Dendritic cell treated with granulocyte-macrophage colony-stimulating factor and Interleukin-4, amounts not matched to agents 40 ng/mL and 50 ng/mL, for 4 days (primary cell): Measurements from ENCODE around the gene WAPL.

ENCODE experiments used
- H3K27ac Mint-ChIP-seq: one replicate; pipeline ENCODE4 v1.8.0; 2022; ENCODE audit warnings: mild to moderate bottlenecking, mixed read lengths
- H3K27me3 Mint-ChIP-seq: one replicate; pipeline ENCODE4 v1.8.0; 2022; ENCODE audit warnings: mild to moderate bottlenecking, mixed read lengths
- H3K36me3 Mint-ChIP-seq: one replicate; pipeline ENCODE4 v1.8.0; 2022; ENCODE audit warnings: low read depth, mixed read lengths
- H3K4me1 Mint-ChIP-seq: one replicate; pipeline ENCODE4 v1.8.0; 2022; ENCODE audit warnings: low read depth, mixed read lengths
- H3K4me3 Mint-ChIP-seq: one replicate; pipeline ENCODE4 v1.8.0; 2022; ENCODE audit warnings: mild to moderate bottlenecking, moderate library complexity, mixed read lengths
- H3K9me3 Mint-ChIP-seq: one replicate; pipeline ENCODE4 v1.8.0; 2022; ENCODE audit warnings: mixed read lengths
- intact Hi-C: fragments of 100-400 bp; cut with micrococcal nuclease; formaldehyde crosslinking; loops from one replicate; pipeline ENCODE4 v1.15.0; 2022

Gene WAPL

GRCh38 chr10:86438091-86438749 is 83.4 kb downstream of the WAPL start:
- intact Hi-C loops: no loop called here
- Mint-ChIP-seq H3K4me1 (peaks cover 25% of the 10 kb centered on the region), H3K27me3 (no peaks in the 10 kb centered on the region), H3K9me3 (no peaks in the 10 kb centered on the region), H3K27ac (no peak overlapping the region), H3K36me3 (peaks cover 82% of the 10 kb centered on the region), H3K4me3 (no peak overlapping the region)

- Mint-ChIP-seq H3K4me1 (peaks cover 25% of the 10 kb centered on the region), H3K27me3 (no peaks in the 10 kb centered on the region), H3K9me3 (no peaks in the 10 kb centered on the region), H3K4me3 (no peak overlapping the region), H3K36me3 (peaks cover 75% of the 10 kb centered on the region), H3K27ac (no peak overlapping the region)
- intact Hi-C loops: no loop called here
Observed at GRCh38 chr10:86437447-86437846, 84.1 kb downstream of the WAPL start.

- intact Hi-C loops: no loop called here
- H3K4me3 Mint-ChIP-seq: no peak overlapping the region
- H3K9me3 Mint-ChIP-seq: no peaks in the 10 kb centered on the region
- H3K27ac Mint-ChIP-seq: no peak overlapping the region
- H3K4me1 Mint-ChIP-seq: peaks cover 24% of the 10 kb centered on the region
- peaks cover 70% of the 10 kb centered on the region for H3K36me3 Mint-ChIP-seq
- no peaks in the 10 kb centered on the region for H3K27me3 Mint-ChIP-seq
Observed at GRCh38 chr10:86436963-86437362, 84.6 kb downstream of the WAPL start.

GRCh38 chr10:86434656-86435055 is 86.9 kb downstream of the WAPL start:
- H3K4me3 Mint-ChIP-seq: no peak overlapping the region
- no peaks in the 10 kb centered on the region for H3K27me3 Mint-ChIP-seq
- peaks cover 4% of the 10 kb centered on the region for H3K4me1 Mint-ChIP-seq
- intact Hi-C loops: no loop called here
- H3K27ac Mint-ChIP-seq: no peak overlapping the region
- H3K36me3 Mint-ChIP-seq: peaks cover 47% of the 10 kb centered on the region
- no peaks in the 10 kb centered on the region for H3K9me3 Mint-ChIP-seq

GRCh38 chr10:86423739-86424138 is 97.9 kb downstream of the WAPL start:
- Mint-ChIP-seq H3K36me3 (no peaks in the 10 kb centered on the region), H3K27me3 (no peaks in the 10 kb centered on the region), H3K9me3 (no peaks in the 10 kb centered on the region), H3K4me1 (no peaks in the 10 kb centered on the region), H3K27ac (no peak overlapping the region), H3K4me3 (no peak overlapping the region)
- intact Hi-C loops: no loop called here

GRCh38 chr10:86419101-86419500 is 102.5 kb downstream of the WAPL start:
- no peak overlapping the region for H3K27ac Mint-ChIP-seq
- H3K4me1 Mint-ChIP-seq: peaks cover 3% of the 10 kb centered on the region
- intact Hi-C loops: no loop called here
- no peak overlapping the region for H3K4me3 Mint-ChIP-seq
- no peaks in the 10 kb centered on the region for H3K27me3 Mint-ChIP-seq
- H3K9me3 Mint-ChIP-seq: no peaks in the 10 kb centered on the region
- H3K36me3 Mint-ChIP-seq: no peaks in the 10 kb centered on the region

- intact Hi-C loops: no loop called here
- Mint-ChIP-seq H3K4me3 (no peak overlapping the region), H3K27ac (no peak overlapping the region), H3K4me1 (peaks cover 25% of the 10 kb centered on the region), H3K27me3 (no peaks in the 10 kb centered on the region), H3K36me3 (no peaks in the 10 kb centered on the region), H3K9me3 (peaks cover 5% of the 10 kb centered on the region)
Observed at GRCh38 chr10:86415583-86415982, 106.0 kb downstream of the WAPL start.

- Mint-ChIP-seq H3K4me1 (peaks cover 25% of the 10 kb centered on the region), H3K27me3 (no peaks in the 10 kb centered on the region), H3K27ac (no peak overlapping the region), H3K4me3 (no peak overlapping the region), H3K9me3 (peaks cover 8% of the 10 kb centered on the region), H3K36me3 (no peaks in the 10 kb centered on the region)
- intact Hi-C loops: no loop called here
Observed at GRCh38 chr10:86415116-86415515, 106.5 kb downstream of the WAPL start.

GRCh38 chr10:86413046-86413728 is 108.4 kb downstream of the WAPL start:
- intact Hi-C loops: no loop called here
- H3K4me3 Mint-ChIP-seq: no peak overlapping the region
- H3K27me3 Mint-ChIP-seq: no peaks in the 10 kb centered on the region
- no peak overlapping the region for H3K27ac Mint-ChIP-seq
- H3K36me3 Mint-ChIP-seq: no peaks in the 10 kb centered on the region
- peaks cover 25% of the 10 kb centered on the region for H3K4me1 Mint-ChIP-seq
- H3K9me3 Mint-ChIP-seq: peaks cover 8% of the 10 kb centered on the region

- peaks cover 25% of the 10 kb centered on the region for H3K4me1 Mint-ChIP-seq
- H3K27me3 Mint-ChIP-seq: no peaks in the 10 kb centered on the region
- peaks cover 8% of the 10 kb centered on the region for H3K9me3 Mint-ChIP-seq
- intact Hi-C loops: no loop called here
- H3K4me3 Mint-ChIP-seq: no peak overlapping the region
- no peaks in the 10 kb centered on the region for H3K36me3 Mint-ChIP-seq
- peak overlapping the region; percentile 17 for H3K27ac Mint-ChIP-seq
Observed at GRCh38 chr10:86411852-86412560, 109.6 kb downstream of the WAPL start.

- Mint-ChIP-seq H3K4me1 (peaks cover 25% of the 10 kb centered on the region), H3K27me3 (no peaks in the 10 kb centered on the region), H3K27ac (peak overlapping the region; percentile 17), H3K4me3 (no peak overlapping the region), H3K36me3 (no peaks in the 10 kb centered on the region), H3K9me3 (peaks cover 8% of the 10 kb centered on the region)
- intact Hi-C loops: no loop called here
Observed at GRCh38 chr10:86411281-86411841, 110.2 kb downstream of the WAPL start.

GRCh38 chr10:86410542-86411124 is 111.0 kb downstream of the WAPL start:
- intact Hi-C loops: no loop called here
- Mint-ChIP-seq H3K9me3 (peaks cover 8% of the 10 kb centered on the region), H3K4me1 (peaks cover 25% of the 10 kb centered on the region), H3K27me3 (no peaks in the 10 kb centered on the region), H3K36me3 (no peaks in the 10 kb centered on the region), H3K27ac (peak overlapping the region; percentile 17), H3K4me3 (no peak overlapping the region)

- H3K9me3 Mint-ChIP-seq: peaks cover 8% of the 10 kb centered on the region
- H3K4me1 Mint-ChIP-seq: peaks cover 23% of the 10 kb centered on the region
- peaks cover 5% of the 10 kb centered on the region for H3K27me3 Mint-ChIP-seq
- intact Hi-C loops: no loop called here
- H3K27ac Mint-ChIP-seq: no peak overlapping the region
- H3K4me3 Mint-ChIP-seq: no peak overlapping the region
- H3K36me3 Mint-ChIP-seq: no peaks in the 10 kb centered on the region
Observed at GRCh38 chr10:86409183-86409582, 112.4 kb downstream of the WAPL start.
